HCT116 (cell line): Measurements from ENCODE around the gene EPS8L2. TPM values are rescaled to one million over a fixed set of nuclear protein-coding genes. Genes with fewer than 3 reads are reported as not detected.

Experiments used
- ATAC-seq: fragments of 200-7000 bp; cut with Tn5 transposase; 2 replicates; pipeline ENCODE4 v1.9.1; 2020; ENCODE audit warnings: mild to moderate bottlenecking, moderate library complexity
- BruUV-seq: library from RNA; stranded (reverse); fragments of 400-500 nt; replicated peaks from 2 replicates; lab custom pipeline; 2021; lab: Mats Ljungman, UMichigan
- CTCF ChIA-PET: fragments of 300-600 bp; sonication (Branson Sonifier 250); formaldehyde crosslinking; loops from one replicate; lab custom pipeline; 2021; ENCODE audit warnings: antibody characterized with exemption; lab: Charles Lee
- POLR2A ChIA-PET: fragments of 300-600, 350-600 bp; sonication (Branson Sonifier 250); formaldehyde crosslinking; loops from one replicate; lab custom pipeline; 2021; ENCODE audit warnings: antibody characterized with exemption; lab: Charles Lee
- RAD21 ChIA-PET, 2 experiments: fragments of 300-600 bp; sonication (Branson Sonifier 250); formaldehyde crosslinking; loops; one replicate each; lab custom pipeline; 2023; ENCODE audit warnings: low total read pairs in 2 of 2; ENCODE audit not compliant: uncharacterized antibody in 2 of 2, unreplicated experiment in 2 of 2, low non-redundant PET in 1 of 2; lab: Charles Lee
- DNase-seq: peaks from one replicate; pipeline ENCODE4 v3.0.0-alpha.2; 2010; ENCODE audit warnings: low read depth, low spot score
- H2AFZ ChIP-seq: fragments of 200-600 bp; shearing (Covaris generic), sonication (generic); 2 replicates; pipeline ENCODE4 v1.6.1; 2017; ENCODE audit warnings: low read depth, mixed run types, mixed read lengths, antibody characterized with exemption, low read length; ENCODE audit not compliant: poor library complexity, severe bottlenecking
- H3K27ac ChIP-seq: 2 replicates; pipeline ENCODE4 v1.5.1; 2012; ENCODE audit warnings: low read depth, low read length
- H3K27me3 ChIP-seq: fragments of 200-600 bp; sonication (generic); 2 replicates; pipeline ENCODE4 v1.6.1; 2016; ENCODE audit warnings: mixed run types, low read length, mixed read lengths; ENCODE audit not compliant: insufficient read depth
- H3K36me3 ChIP-seq, 2 experiments: fragments of 200-500 bp in 1 of 2; fragments of 200-600 bp in 1 of 2; sonication (Bioruptor generic) in 1 of 2; sonication (generic) in 1 of 2; 2 replicates each; pipeline versions ENCODE4 v1.5.1 to v1.6.1; 2014 to 2016; ENCODE audit warnings: low read length in 2 of 2, inconsistent platforms in 1 of 2, mixed read lengths in 1 of 2, mixed run types in 1 of 2; ENCODE audit not compliant: insufficient read depth in 2 of 2, control insufficient read depth in 1 of 2
- H3K4me1 ChIP-seq, 2 experiments: fragments of 200-600 bp in 1 of 2; sonication (generic) in 1 of 2; 2 replicates each; pipeline versions ENCODE4 v1.5.1 to v1.6.1; 2012 to 2017; ENCODE audit warnings: low read length in 2 of 2, inconsistent platforms in 1 of 2, mild to moderate bottlenecking in 1 of 2, mixed read lengths in 1 of 2, mixed run types in 1 of 2, moderate library complexity in 1 of 2; ENCODE audit not compliant: insufficient read depth in 2 of 2, control insufficient read depth in 1 of 2
- H3K4me2 ChIP-seq: fragments of 200-600 bp; sonication (generic); 2 replicates; pipeline ENCODE4 v1.6.1; 2017; ENCODE audit warnings: mixed run types, low read length, mixed read lengths
- H3K4me3 ChIP-seq, 2 experiments: fragments of 200-600 bp in 1 of 2; sonication (generic) in 1 of 2; replicated peaks in 1 of 2; 2 replicates each; pipeline ENCODE4 v1.5.1; 2011 to 2016; ENCODE audit warnings: low read length in 2 of 2, control low read depth in 1 of 2, low read depth in 1 of 2, mild to moderate bottlenecking in 1 of 2, mixed read lengths in 1 of 2, mixed run types in 1 of 2
- H3K79me2 ChIP-seq: fragments of 200-600 bp; sonication (generic); 2 replicates; pipeline ENCODE4 v1.6.1; 2017; ENCODE audit warnings: mild to moderate bottlenecking, mixed run types, low read length, moderate library complexity, mixed read lengths; ENCODE audit not compliant: insufficient read depth
- H3K9ac ChIP-seq: fragments of 200-600 bp; sonication (generic); 2 replicates; pipeline ENCODE4 v1.6.1; 2016; ENCODE audit warnings: low read length, mixed read lengths
- H3K9me2 ChIP-seq: fragments of 200-600 bp; sonication (generic), shearing (Covaris generic); 2 replicates; pipeline ENCODE4 v1.6.1; 2017; ENCODE audit warnings: mixed run types, mild to moderate bottlenecking, moderate library complexity; ENCODE audit not compliant: insufficient read depth
- H3K9me3 ChIP-seq, 2 experiments: fragments of 200-500 bp in 1 of 2; fragments of 200-600 bp in 1 of 2; sonication (Bioruptor generic) in 1 of 2; sonication (generic) in 1 of 2; 2 replicates each; pipeline ENCODE4 v1.6.1; 2014 to 2017; ENCODE audit warnings: low read length in 2 of 2, mixed read lengths in 2 of 2, inconsistent platforms in 1 of 2, low read depth in 1 of 2, mild to moderate bottlenecking in 1 of 2, mixed run types in 1 of 2, moderate library complexity in 1 of 2; ENCODE audit not compliant: control insufficient read depth in 1 of 2, insufficient read depth in 1 of 2
- H4K20me1 ChIP-seq: fragments of 200-600 bp; sonication (generic), shearing (Covaris generic); 2 replicates; pipeline ENCODE4 v1.6.1; 2017; ENCODE audit warnings: mixed run types, mild to moderate bottlenecking, moderate library complexity; ENCODE audit not compliant: insufficient read depth
- CBX3 ChIP-seq: IDR thresholded peaks from 2 replicates; pipeline ENCODE4 v1.6.1; 2012; ENCODE audit warnings: low read depth
- ELF1 ChIP-seq: IDR thresholded peaks from 2 replicates; pipeline ENCODE4 v1.6.1; 2012; ENCODE audit warnings: low read depth, borderline replicate concordance
- JUND ChIP-seq: IDR thresholded peaks from 2 replicates; pipeline ENCODE4 v1.6.1; 2012
- SRF ChIP-seq: IDR thresholded peaks from 2 replicates; pipeline ENCODE4 v1.6.1; 2012; ENCODE audit warnings: low read depth
- TCF7L2 ChIP-seq: IDR thresholded peaks from 2 replicates; pipeline ENCODE4 v1.7.0; 2011; ENCODE audit warnings: borderline replicate concordance, inconsistent platforms; ENCODE audit not compliant: insufficient read depth, insufficient read length; ENCODE audit errors: extremely low read depth
- intact Hi-C: fragments of 100-400 bp; cut with micrococcal nuclease; formaldehyde crosslinking; loops from 2 replicates; pipeline ENCODE4 v1.10.0; 2022
- total RNA-seq: library from RNA; stranded (reverse); gene quantifications from one replicate; pipeline ENCODE4 v1.2.1, GENCODE V29; 2021; ENCODE audit not compliant: unreplicated experiment

Gene EPS8L2
- total RNA-seq, 1 experiment from 2014 or later: 157 TPM

- Histone ChIP-seq H2AFZ (no peak overlapping the region), H3K27me3 (no peaks in the 10 kb centered on the region), H3K9ac (no peak overlapping the region), H3K4me1 (no peaks in the 10 kb centered on the region), H3K79me2 (no peaks in the 10 kb centered on the region), H3K4me2 (no peak overlapping the region), H3K9me2 (no peaks in the 10 kb centered on the region), H3K9me3 (no peaks in the 10 kb centered on the region), H3K27ac (no peak overlapping the region), H3K4me3 (no peak overlapping the region), H3K36me3 (peaks cover 0 to 2% of the 10 kb centered on the region in 2 experiments; a peak in 1 of 4 replicates), H4K20me1 (no peaks in the 10 kb centered on the region)
- CTCF ChIA-PET: no interaction called here
- DNase-seq: no peak
- intact Hi-C loops: no loop called here
- no TSS peak for BruUV-seq
- RAD21 ChIA-PET: no interaction called here
- TF ChIP-seq TCF7L2 (no peak), JUND (no peak)
- no peak for ATAC-seq
- POLR2A ChIA-PET: no interaction called here
These were observed 49.2 kb upstream of the EPS8L2 start for GRCh38 chr11:656866-657265.

GRCh38 chr11:657691-658126, 48.3 kb upstream of the EPS8L2 start:
- H2AFZ ChIP-seq: no peak overlapping the region
- ATAC-seq: no peak
- H3K9ac ChIP-seq: no peak overlapping the region

More at GRCh38 chr11:657691-658126, 48.3 kb upstream of the EPS8L2 start:
- no peaks in the 10 kb centered on the region for H4K20me1 ChIP-seq
- H3K27me3 ChIP-seq: no peaks in the 10 kb centered on the region
- peaks cover 0 to 2% of the 10 kb centered on the region in 2 experiments; a peak in 1 of 4 replicates for H3K36me3 ChIP-seq
- H3K9me3 ChIP-seq: no peaks in the 10 kb centered on the region
- no peaks in the 10 kb centered on the region for H3K4me1 ChIP-seq
- no peak overlapping the region for H3K4me3 ChIP-seq
- H3K79me2 ChIP-seq: peaks cover 3% of the 10 kb centered on the region; the same call in 1 of the 2 replicates
- no peak overlapping the region for H3K4me2 ChIP-seq
- ChIA-PET RAD21 (no interaction called here), POLR2A (no interaction called here), CTCF (no interaction called here)
- intact Hi-C loops: no loop called here
- no peak overlapping the region for H3K27ac ChIP-seq
- no peaks in the 10 kb centered on the region for H3K9me2 ChIP-seq
- DNase-seq: no peak
- no peak for TF ChIP-seq SRF
- no peak for TF ChIP-seq CBX3
- TF ChIP-seq TCF7L2: no peak
- TF ChIP-seq ELF1: no peak
- BruUV-seq: no TSS peak
